Glutamatergic neuron (in vitro differentiated cells): ENCODE measurements around the gene PLPP3. TPM values are rescaled to one million over a fixed set of nuclear protein-coding genes. Genes with fewer than 3 reads are reported as not detected.

Experiments used
- DNase-seq: peaks from one replicate; pipeline ENCODE4 v3.0.0; 2022
- H3K27ac Mint-ChIP-seq: one replicate; pipeline ENCODE4 v1.8.0; 2020; ENCODE audit warnings: mild to moderate bottlenecking, mixed read lengths, inconsistent platforms; ENCODE audit not compliant: unreplicated experiment
- H3K27me3 Mint-ChIP-seq: one replicate; pipeline ENCODE4 v1.8.0; 2020; ENCODE audit warnings: mild to moderate bottlenecking, moderate library complexity, mixed read lengths, inconsistent platforms; ENCODE audit not compliant: unreplicated experiment
- H3K36me3 Mint-ChIP-seq: one replicate; pipeline ENCODE4 v1.8.0; 2020; ENCODE audit warnings: mild to moderate bottlenecking, mixed read lengths, inconsistent platforms; ENCODE audit not compliant: unreplicated experiment
- H3K4me1 Mint-ChIP-seq: one replicate; pipeline ENCODE4 v1.8.0; 2020; ENCODE audit warnings: mild to moderate bottlenecking, low read depth, mixed read lengths, inconsistent platforms; ENCODE audit not compliant: unreplicated experiment
- H3K4me3 Mint-ChIP-seq: one replicate; pipeline ENCODE4 v1.8.0; 2020; ENCODE audit warnings: mild to moderate bottlenecking, mixed read lengths, inconsistent platforms; ENCODE audit not compliant: unreplicated experiment
- H3K9me3 Mint-ChIP-seq: one replicate; pipeline ENCODE4 v1.8.0; 2020; ENCODE audit warnings: mild to moderate bottlenecking, moderate library complexity, mixed read lengths, inconsistent platforms; ENCODE audit not compliant: unreplicated experiment
- total RNA-seq: library from RNA; stranded (reverse); fragmentation: NEBNext Ultra II Directional; extraction: Animal tissue kit (Norgen Biotek cat#: 25700); gene quantifications from one replicate; pipeline ENCODE4 v1.2.1, GENCODE V29; 2021; ENCODE audit not compliant: unreplicated experiment
- TF ChIP-seq, protein P1 (sequence below): fragments of 200-600 bp; sonication (generic); IDR thresholded peaks from one replicate; pipeline ENCODE4 v1.5.0; 2021; ENCODE audit not compliant: partially characterized antibody, unreplicated experiment

Gene PLPP3
- total RNA-seq, 1 donor from 2014 or later: 11.7 TPM

GRCh38 chr1:56535362-56535761, 44.0 kb downstream of the PLPP3 start:
- H3K36me3 Mint-ChIP-seq: no peaks in the 10 kb centered on the region
- H3K27me3 Mint-ChIP-seq: peaks cover 2% of the 10 kb centered on the region
- H3K4me1 Mint-ChIP-seq: peaks cover 18% of the 10 kb centered on the region
- H3K27ac Mint-ChIP-seq: peak overlapping the region; percentile 62
- H3K9me3 Mint-ChIP-seq: no peaks in the 10 kb centered on the region
- no peak overlapping the region for H3K4me3 Mint-ChIP-seq
- DNase-seq: no peak
- TF ChIP-seq, protein P1, sequence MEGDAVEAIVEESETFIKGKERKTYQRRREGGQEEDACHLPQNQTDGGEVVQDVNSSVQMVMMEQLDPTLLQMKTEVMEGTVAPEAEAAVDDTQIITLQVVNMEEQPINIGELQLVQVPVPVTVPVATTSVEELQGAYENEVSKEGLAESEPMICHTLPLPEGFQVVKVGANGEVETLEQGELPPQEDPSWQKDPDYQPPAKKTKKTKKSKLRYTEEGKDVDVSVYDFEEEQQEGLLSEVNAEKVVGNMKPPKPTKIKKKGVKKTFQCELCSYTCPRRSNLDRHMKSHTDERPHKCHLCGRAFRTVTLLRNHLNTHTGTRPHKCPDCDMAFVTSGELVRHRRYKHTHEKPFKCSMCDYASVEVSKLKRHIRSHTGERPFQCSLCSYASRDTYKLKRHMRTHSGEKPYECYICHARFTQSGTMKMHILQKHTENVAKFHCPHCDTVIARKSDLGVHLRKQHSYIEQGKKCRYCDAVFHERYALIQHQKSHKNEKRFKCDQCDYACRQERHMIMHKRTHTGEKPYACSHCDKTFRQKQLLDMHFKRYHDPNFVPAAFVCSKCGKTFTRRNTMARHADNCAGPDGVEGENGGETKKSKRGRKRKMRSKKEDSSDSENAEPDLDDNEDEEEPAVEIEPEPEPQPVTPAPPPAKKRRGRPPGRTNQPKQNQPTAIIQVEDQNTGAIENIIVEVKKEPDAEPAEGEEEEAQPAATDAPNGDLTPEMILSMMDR: no peak

DNA sequence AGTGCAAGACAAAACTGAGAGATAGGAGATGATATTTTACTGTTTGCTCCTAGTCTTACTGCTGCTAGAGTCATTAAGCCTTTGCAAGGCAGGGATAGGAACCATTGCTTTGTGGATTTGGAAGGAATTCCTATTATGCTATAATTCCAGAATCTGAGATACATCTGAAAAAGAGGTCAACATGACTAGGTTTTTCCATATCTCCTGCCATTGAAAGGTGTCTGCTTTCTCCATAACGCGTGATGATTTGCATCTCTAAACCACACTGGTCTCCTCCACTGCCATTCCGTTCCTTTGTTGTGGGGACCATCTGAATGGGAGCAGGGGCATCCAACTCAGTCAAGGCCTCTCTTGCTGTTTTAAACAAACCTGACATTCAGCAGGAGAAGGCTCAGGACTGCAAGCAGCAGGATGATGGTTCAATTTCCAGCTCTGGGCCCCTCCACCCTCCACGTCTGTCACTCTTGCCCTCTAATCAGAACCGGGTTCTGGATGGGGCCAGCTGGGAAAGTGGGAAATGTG, 45.2 kb downstream of the PLPP3 start:
- no peak for DNase-seq
- Mint-ChIP-seq H3K4me3 (no peak overlapping the region), H3K36me3 (no peaks in the 10 kb centered on the region), H3K4me1 (peaks cover 23% of the 10 kb centered on the region), H3K9me3 (no peaks in the 10 kb centered on the region), H3K27ac (peak overlapping the region; percentile 18), H3K27me3 (peaks cover 2% of the 10 kb centered on the region)
- TF ChIP-seq, protein P1: no peak

DNA sequence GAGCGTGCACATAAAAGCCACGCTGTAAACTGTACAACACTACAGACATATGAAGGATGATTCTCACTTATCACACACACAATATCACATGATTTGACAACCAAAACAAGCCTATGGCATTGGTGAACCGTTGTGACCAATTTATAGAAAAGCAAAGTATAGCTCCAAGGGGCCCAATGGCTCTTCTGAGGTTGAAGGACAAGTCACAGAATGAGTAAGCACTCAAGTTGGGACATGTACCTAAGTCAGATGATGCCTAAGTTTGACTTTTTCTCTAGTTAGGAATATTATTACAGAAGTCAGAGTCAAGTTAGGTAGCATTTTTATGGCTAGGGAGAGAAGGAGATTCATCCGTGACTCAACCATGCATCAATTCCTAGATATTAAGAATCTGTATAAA, 45.7 kb downstream of the PLPP3 start:
- TF ChIP-seq, protein P1: no peak
- Mint-ChIP-seq H3K36me3 (no peaks in the 10 kb centered on the region), H3K4me1 (peaks cover 28% of the 10 kb centered on the region), H3K4me3 (no peak overlapping the region), H3K27ac (no peak overlapping the region), H3K27me3 (peaks cover 2% of the 10 kb centered on the region), H3K9me3 (no peaks in the 10 kb centered on the region)
- DNase-seq: no peak

DNA sequence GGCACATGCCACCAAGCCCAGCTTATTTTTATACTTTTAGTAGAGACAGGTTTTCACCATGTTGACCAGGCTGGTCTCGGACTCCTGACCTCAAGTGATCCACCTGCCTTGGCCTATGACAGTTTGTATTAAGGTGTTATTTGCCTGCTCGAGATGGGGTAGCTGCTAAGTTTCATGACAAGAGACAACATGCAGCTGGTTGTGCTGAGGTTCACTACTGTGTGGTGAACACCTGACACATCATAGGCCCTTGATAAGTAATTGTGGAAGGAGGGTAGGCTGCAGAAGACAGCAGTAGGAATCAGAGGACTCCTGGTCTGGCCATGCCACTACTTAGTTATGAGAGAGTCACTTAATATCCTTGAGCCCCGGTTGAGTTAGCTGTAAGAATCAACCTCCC, 46.2 kb downstream of the PLPP3 start:
- Mint-ChIP-seq H3K4me1 (peaks cover 28% of the 10 kb centered on the region), H3K4me3 (no peak overlapping the region), H3K9me3 (no peaks in the 10 kb centered on the region), H3K27ac (no peak overlapping the region), H3K27me3 (peaks cover 2% of the 10 kb centered on the region), H3K36me3 (no peaks in the 10 kb centered on the region)
- no peak for DNase-seq
- TF ChIP-seq, protein P1: no peak

- Mint-ChIP-seq H3K4me1 (peaks cover 37% of the 10 kb centered on the region), H3K27ac (no peak overlapping the region), H3K36me3 (no peaks in the 10 kb centered on the region), H3K9me3 (no peaks in the 10 kb centered on the region), H3K4me3 (no peak overlapping the region), H3K27me3 (peaks cover 2% of the 10 kb centered on the region)
- DNase-seq: no peak
- TF ChIP-seq, protein P1: no peak
Measured at GRCh38 chr1:56532350-56532683, 47.0 kb downstream of the PLPP3 start.
